Peyer's patch (tissue), 4 donors: Measurements from ENCODE around the gene RBBP5.

ENCODE experiments used
- CTCF ChIP-seq, 6 experiments: fragments of 450-650 bp in 4 of 6; fragments of 200-600 bp in 2 of 6; sonication (generic) in 1 of 6; IDR thresholded peaks; one replicate each; pipeline ENCODE4 v1.5.1; 2017 to 2019; ENCODE audit warnings: antibody characterized with exemption in 6 of 6, mild to moderate bottlenecking in 3 of 6, moderate library complexity in 1 of 6
- POLR2A ChIP-seq, 2 donors: fragments of 450-650 bp; IDR thresholded peaks; one replicate each; pipeline ENCODE4 v1.5.1; 2017; ENCODE audit warnings: antibody characterized with exemption in 2 of 2, mild to moderate bottlenecking in 2 of 2, moderate library complexity in 2 of 2

GRCh38 chr1:205074513-205074912 lies 47.3 kb downstream of the RBBP5 start:
- TF ChIP-seq CTCF (IDR thresholded peaks at IDR 0.05) (no peak), POLR2A (IDR thresholded peaks at IDR 0.05) (no peak)
